Tibial nerve (tissue), 3 donors: Measurements from ENCODE around the gene RAB3IL1.
A peak's percentile ranks its signal among the peaks of the same experiment; 100 is the strongest.

ENCODE experiments used
- POLR2A ChIP-seq, 2 donors: fragments of 450-650 bp; IDR thresholded peaks; one replicate each; pipeline ENCODE4 v1.6.1; 2017; ENCODE audit warnings: antibody characterized with exemption in 2 of 2, mild to moderate bottlenecking in 2 of 2, moderate library complexity in 2 of 2
- TF ChIP-seq, protein P1 (sequence below), 5 experiments: fragments of 200-600 bp in 3 of 5; fragments of 450-650 bp in 2 of 5; sonication (generic) in 3 of 5; IDR thresholded peaks; one replicate each; pipeline ENCODE4 v1.5.1; 2016 to 2019; ENCODE audit warnings: antibody characterized with exemption in 5 of 5, mild to moderate bottlenecking in 3 of 5, moderate library complexity in 2 of 5

- TF ChIP-seq, protein P1, sequence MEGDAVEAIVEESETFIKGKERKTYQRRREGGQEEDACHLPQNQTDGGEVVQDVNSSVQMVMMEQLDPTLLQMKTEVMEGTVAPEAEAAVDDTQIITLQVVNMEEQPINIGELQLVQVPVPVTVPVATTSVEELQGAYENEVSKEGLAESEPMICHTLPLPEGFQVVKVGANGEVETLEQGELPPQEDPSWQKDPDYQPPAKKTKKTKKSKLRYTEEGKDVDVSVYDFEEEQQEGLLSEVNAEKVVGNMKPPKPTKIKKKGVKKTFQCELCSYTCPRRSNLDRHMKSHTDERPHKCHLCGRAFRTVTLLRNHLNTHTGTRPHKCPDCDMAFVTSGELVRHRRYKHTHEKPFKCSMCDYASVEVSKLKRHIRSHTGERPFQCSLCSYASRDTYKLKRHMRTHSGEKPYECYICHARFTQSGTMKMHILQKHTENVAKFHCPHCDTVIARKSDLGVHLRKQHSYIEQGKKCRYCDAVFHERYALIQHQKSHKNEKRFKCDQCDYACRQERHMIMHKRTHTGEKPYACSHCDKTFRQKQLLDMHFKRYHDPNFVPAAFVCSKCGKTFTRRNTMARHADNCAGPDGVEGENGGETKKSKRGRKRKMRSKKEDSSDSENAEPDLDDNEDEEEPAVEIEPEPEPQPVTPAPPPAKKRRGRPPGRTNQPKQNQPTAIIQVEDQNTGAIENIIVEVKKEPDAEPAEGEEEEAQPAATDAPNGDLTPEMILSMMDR (IDR thresholded peaks at IDR 0.05) = no peak
- TF ChIP-seq POLR2A (IDR thresholded peaks at IDR 0.05) = peak in 1 of 2 donors; percentile 21
These were observed 38.2 kb upstream of the RAB3IL1 start for GRCh38 chr11:61955422-61956135.
